Middle frontal gyrus (tissue), 1 donor: ENCODE measurements around the gene GRAMD1A.

Source experiments
- DNase-seq: peaks from one replicate; pipeline ENCODE4 v3.0.0-alpha.2; 2015; ENCODE audit warnings: low spot score; ENCODE audit errors: extremely low spot score

Gene GRAMD1A

GRCh38 chr19:35073941-35074340 is 73.8 kb downstream of the GRAMD1A start:
- no peak for DNase-seq

- no peak for DNase-seq
Measured at GRCh38 chr19:35074426-35075201, 74.5 kb downstream of the GRAMD1A start.

- DNase-seq: no peak
Measured at GRCh38 chr19:35075202-35076025, 75.3 kb downstream of the GRAMD1A start.

- no peak for DNase-seq
Measured at GRCh38 chr19:35076026-35076370, 75.9 kb downstream of the GRAMD1A start.
